CD14-positive monocyte (primary cell): ENCODE results near the gene DCTN5. TPM values are rescaled to one million over a fixed set of nuclear protein-coding genes. Genes with fewer than 3 reads are reported as not detected.

Experiments used
- DNase-seq, 3 donors: peaks; one replicate each; pipeline ENCODE4 v3.0.0-alpha.2; 2011 to 2022
- H2AFZ ChIP-seq: 2 replicates; pipeline ENCODE4 v1.6.0; 2012; ENCODE audit warnings: mild to moderate bottlenecking, low read depth, low read length, inconsistent platforms; ENCODE audit not compliant: insufficient read depth, poor library complexity, severe bottlenecking
- H3K27ac ChIP-seq, 2 donors: 1 replicate in 1 of 2; 2 replicates in 1 of 2; pipeline ENCODE4 v1.5.1; 2012 to 2013; ENCODE audit warnings: low read length in 2 of 2, control low read depth in 1 of 2, inconsistent platforms in 1 of 2, low read depth in 1 of 2, mild to moderate bottlenecking in 1 of 2
- H3K27me3 ChIP-seq, 2 donors: one replicate each; pipeline versions ENCODE4 v1.6.0 to v1.6.1; 2011 to 2013; ENCODE audit warnings: low read length in 2 of 2; ENCODE audit not compliant: control insufficient read depth in 2 of 2, insufficient read depth in 2 of 2
- H3K36me3 ChIP-seq, 2 donors: replicated peaks in 1 of 2; 1 replicate in 1 of 2; 2 replicates in 1 of 2; pipeline versions ENCODE4 v1.5.1 to v1.6.1; 2012 to 2013; ENCODE audit warnings: low read length in 2 of 2, control low read depth in 1 of 2, inconsistent platforms in 1 of 2, mild to moderate bottlenecking in 1 of 2; ENCODE audit not compliant: insufficient read depth in 2 of 2, control insufficient read depth in 1 of 2
- H3K4me1 ChIP-seq, 2 donors: 1 replicate in 1 of 2; 2 replicates in 1 of 2; pipeline versions ENCODE4 v1.5.1 to v1.6.1; 2012 to 2013; ENCODE audit warnings: low read length in 2 of 2, control low read depth in 1 of 2, inconsistent platforms in 1 of 2, mild to moderate bottlenecking in 1 of 2, moderate library complexity in 1 of 2; ENCODE audit not compliant: insufficient read depth in 2 of 2, control insufficient read depth in 1 of 2
- H3K4me2 ChIP-seq: replicated peaks from 2 replicates; pipeline ENCODE3; 2012; ENCODE audit warnings: low read length, moderate library complexity, mild to moderate bottlenecking; ENCODE audit not compliant: poor library complexity, severe bottlenecking; ENCODE audit errors: extremely low read depth
- H3K4me3 ChIP-seq, 3 experiments: fragments of 200-600 bp in 1 of 3; sonication (generic) in 1 of 3; replicated peaks in 1 of 3; 1 replicate in 2 of 3; 2 replicates in 1 of 3; pipeline ENCODE4 v1.5.1; 2011 to 2013; ENCODE audit warnings: low read length in 3 of 3, mild to moderate bottlenecking in 3 of 3, control low read depth in 2 of 3, low read depth in 2 of 3, inconsistent platforms in 1 of 3, moderate library complexity in 1 of 3
- H3K79me2 ChIP-seq: 2 replicates; pipeline ENCODE4 v1.6.0; 2012; ENCODE audit warnings: mild to moderate bottlenecking, control low read depth, inconsistent platforms, low read length, moderate library complexity; ENCODE audit not compliant: insufficient read depth
- H3K9ac ChIP-seq: 2 replicates; pipeline ENCODE4 v1.6.0; 2017; ENCODE audit warnings: low read length, mild to moderate bottlenecking; ENCODE audit not compliant: insufficient read depth, poor library complexity, severe bottlenecking
- H3K9me3 ChIP-seq, 2 donors: replicated peaks in 1 of 2; 1 replicate in 1 of 2; 2 replicates in 1 of 2; pipeline versions ENCODE4 v1.5.1 to v1.6.1; 2012 to 2013; ENCODE audit warnings: low read length in 2 of 2, control low read depth in 1 of 2; ENCODE audit not compliant: control insufficient read depth in 1 of 2, insufficient read depth in 1 of 2
- H4K20me1 ChIP-seq: 2 replicates; pipeline ENCODE4 v1.6.0; 2012; ENCODE audit warnings: mild to moderate bottlenecking, low read length, control low read depth, moderate library complexity; ENCODE audit not compliant: insufficient read depth
- H3K27ac Mint-ChIP-seq, 7 donors: one replicate each; pipeline ENCODE4 v1.8.0; 2020; ENCODE audit warnings: mild to moderate bottlenecking in 7 of 7, mixed read lengths in 7 of 7, moderate library complexity in 6 of 7, inconsistent platforms in 2 of 7
- H3K27me3 Mint-ChIP-seq, 3 donors: one replicate each; pipeline ENCODE4 v1.8.0; 2021 to 2022; ENCODE audit warnings: low read depth in 3 of 3, mild to moderate bottlenecking in 3 of 3, mixed read lengths in 3 of 3, moderate library complexity in 3 of 3, inconsistent platforms in 1 of 3
- H3K36me3 Mint-ChIP-seq, 2 donors: one replicate each; pipeline ENCODE4 v1.8.0; 2020; ENCODE audit warnings: mixed read lengths in 2 of 2, inconsistent platforms in 1 of 2, mild to moderate bottlenecking in 1 of 2
- H3K4me1 Mint-ChIP-seq: one replicate; pipeline ENCODE4 v1.8.0; 2020; ENCODE audit warnings: mild to moderate bottlenecking, mixed read lengths
- H3K4me3 Mint-ChIP-seq, 2 donors: one replicate each; pipeline ENCODE4 v1.8.0; 2020; ENCODE audit warnings: mild to moderate bottlenecking in 2 of 2, mixed read lengths in 2 of 2, moderate library complexity in 1 of 2
- H3K9me3 Mint-ChIP-seq, 7 donors: one replicate each; pipeline ENCODE4 v1.8.0; 2020 to 2022; ENCODE audit warnings: mixed read lengths in 7 of 7, mild to moderate bottlenecking in 6 of 7, moderate library complexity in 6 of 7, inconsistent platforms in 2 of 7
- WGBS: methylation state at CpG from one replicate; pipeline ENCODE4 v1.1.5; 2013; ENCODE audit warnings: missing lambda C conversion rate; ENCODE audit not compliant: insufficient coverage; 5-methylcytosine and 5-hydroxymethylcytosine counted together
- intact Hi-C, 2 donors: fragments of 100-400 bp; cut with micrococcal nuclease; formaldehyde crosslinking; loops; one replicate each; pipeline versions ENCODE4 v1.15.0 to v1.15.1; 2023
- polyA plus RNA-seq, 3 donors: library from polyadenylated mRNA; depleted of rRNA in 1 of 3; unstranded in 2 of 3; stranded (reverse) in 1 of 3; fragments of 300-500 nt in 2 of 3; fragments of >200 nt in 1 of 3; fragmentation: Illumina TruSeq in 2 of 3; gene quantifications; 1 replicate in 2 of 3; 2 replicates in 1 of 3; pipeline ENCODE4 v1.2.3, GENCODE V29; 2012 to 2021
- TF ChIP-seq, protein P1 (sequence below): fragments of 200-600 bp; IDR thresholded peaks from one replicate; pipeline ENCODE4 v1.8.0; 2022; ENCODE audit warnings: antibody characterized with exemption, mild to moderate bottlenecking

The DCTN5 gene
- polyA plus RNA-seq, 3 donors: 29.3 to 54.3 (median 42.0) TPM

DNA sequence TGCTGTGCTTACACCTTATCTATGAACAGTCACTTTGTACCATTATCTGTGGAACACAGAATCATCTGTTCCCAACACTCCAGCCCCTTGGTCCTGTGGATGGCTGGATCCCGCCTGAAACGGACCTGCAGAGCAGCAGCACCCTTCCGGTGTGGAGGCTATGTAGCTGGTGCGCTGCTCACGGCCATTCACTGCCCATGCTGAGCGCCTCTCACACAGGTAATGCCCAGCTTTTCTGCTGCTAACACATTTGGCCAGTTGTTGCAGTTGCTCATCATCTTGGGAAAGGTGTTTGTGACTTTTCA lies 26.0 kb downstream of the DCTN5 start:
- 100% methylated on average over 6 of the region's 6 CpGs for WGBS
- Histone ChIP-seq H3K27me3 (no peaks in the 10 kb centered on the region), H3K4me2 (no peak overlapping the region), H3K9ac (no peak overlapping the region), H3K4me1 (no peaks in the 10 kb centered on the region), H2AFZ (no peak overlapping the region), H3K27ac (no peak overlapping the region), H3K9me3 (no peaks in the 10 kb centered on the region), H3K4me3 (no peak overlapping the region), H3K36me3 (peaks cover 89 to 100% of the 10 kb centered on the region in 2 donors), H4K20me1 (peaks cover 3% of the 10 kb centered on the region), H3K79me2 (no peaks in the 10 kb centered on the region)
- Mint-ChIP-seq H3K4me3 (no peak overlapping the region), H3K27ac (no peak overlapping the region), H3K9me3 (no peaks in the 10 kb centered on the region), H3K27me3 (peaks cover 0 to 1% (median 0%) of the 10 kb centered on the region in 3 donors), H3K4me1 (no peaks in the 10 kb centered on the region), H3K36me3 (peaks cover 90 to 94% of the 10 kb centered on the region in 2 donors)
- intact Hi-C loops: no loop called here
- TF ChIP-seq, protein P1, sequence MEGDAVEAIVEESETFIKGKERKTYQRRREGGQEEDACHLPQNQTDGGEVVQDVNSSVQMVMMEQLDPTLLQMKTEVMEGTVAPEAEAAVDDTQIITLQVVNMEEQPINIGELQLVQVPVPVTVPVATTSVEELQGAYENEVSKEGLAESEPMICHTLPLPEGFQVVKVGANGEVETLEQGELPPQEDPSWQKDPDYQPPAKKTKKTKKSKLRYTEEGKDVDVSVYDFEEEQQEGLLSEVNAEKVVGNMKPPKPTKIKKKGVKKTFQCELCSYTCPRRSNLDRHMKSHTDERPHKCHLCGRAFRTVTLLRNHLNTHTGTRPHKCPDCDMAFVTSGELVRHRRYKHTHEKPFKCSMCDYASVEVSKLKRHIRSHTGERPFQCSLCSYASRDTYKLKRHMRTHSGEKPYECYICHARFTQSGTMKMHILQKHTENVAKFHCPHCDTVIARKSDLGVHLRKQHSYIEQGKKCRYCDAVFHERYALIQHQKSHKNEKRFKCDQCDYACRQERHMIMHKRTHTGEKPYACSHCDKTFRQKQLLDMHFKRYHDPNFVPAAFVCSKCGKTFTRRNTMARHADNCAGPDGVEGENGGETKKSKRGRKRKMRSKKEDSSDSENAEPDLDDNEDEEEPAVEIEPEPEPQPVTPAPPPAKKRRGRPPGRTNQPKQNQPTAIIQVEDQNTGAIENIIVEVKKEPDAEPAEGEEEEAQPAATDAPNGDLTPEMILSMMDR: no peak
- DNase-seq: no peak

DNA sequence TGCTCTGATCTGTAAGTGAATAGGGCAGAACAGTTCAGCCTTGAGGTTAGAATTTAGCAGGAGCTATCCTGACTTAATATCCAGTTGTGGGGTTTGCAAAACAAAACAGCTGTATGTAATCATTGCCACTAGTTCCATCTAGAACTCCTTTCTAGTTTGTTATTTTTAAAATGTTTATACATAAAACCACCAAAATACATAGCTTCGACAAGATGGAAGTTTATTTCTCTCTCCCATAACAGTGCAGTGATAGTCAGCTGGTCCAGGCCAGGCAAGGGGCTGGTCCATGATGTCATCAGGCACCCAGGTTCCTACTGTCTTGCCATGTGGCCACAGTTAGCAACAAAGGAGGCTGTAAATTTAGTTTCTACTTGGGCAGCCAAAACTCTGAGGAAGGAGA lies 27.0 kb downstream of the DCTN5 start:
- no peak overlapping the region for H2AFZ ChIP-seq
- H3K27ac Mint-ChIP-seq: no peak overlapping the region
- no peak overlapping the region for H3K4me3 ChIP-seq
- peaks cover 0 to 1% (median 0%) of the 10 kb centered on the region in 3 donors for H3K27me3 Mint-ChIP-seq
- intact Hi-C loops: no loop called here
- no peaks in the 10 kb centered on the region for H3K9me3 ChIP-seq
- peaks cover 83 to 85% of the 10 kb centered on the region in 2 donors for H3K36me3 Mint-ChIP-seq
- H3K4me1 Mint-ChIP-seq: no peaks in the 10 kb centered on the region
- no peaks in the 10 kb centered on the region for H3K9me3 Mint-ChIP-seq
- no peaks in the 10 kb centered on the region for H3K79me2 ChIP-seq
- H3K4me1 ChIP-seq: no peaks in the 10 kb centered on the region
- H3K36me3 ChIP-seq: peaks cover 84 to 97% of the 10 kb centered on the region in 2 donors
- TF ChIP-seq, protein P1: no peak
- WGBS: no CpG with 5 or more reads among the region's 1 CpG
- H3K9ac ChIP-seq: no peak overlapping the region
- H4K20me1 ChIP-seq: peaks cover 3% of the 10 kb centered on the region
- H3K4me2 ChIP-seq: no peak overlapping the region
- no peak overlapping the region for H3K27ac ChIP-seq
- DNase-seq: no peak
- no peaks in the 10 kb centered on the region for H3K27me3 ChIP-seq
- H3K4me3 Mint-ChIP-seq: no peak overlapping the region
